KOPT-K1 (cell line): ENCODE measurements around the gene DCC.

Source experiments
- H3K27ac ChIP-seq: fragments of 200-600 bp; sonication (generic); 2 replicates; pipeline ENCODE4 v1.5.1; 2016; ENCODE audit warnings: antibody characterized with exemption, mild to moderate bottlenecking, low read depth, low read length; ENCODE audit not compliant: poor library complexity, severe bottlenecking
- H3K36me3 ChIP-seq: fragments of 200-600 bp; sonication (generic); 2 replicates; pipeline ENCODE4 v1.5.1; 2017; ENCODE audit warnings: antibody characterized with exemption, mild to moderate bottlenecking, low read length, moderate library complexity; ENCODE audit not compliant: insufficient read depth
- H3K9me3 ChIP-seq: fragments of 200-600 bp; sonication (generic); 2 replicates; pipeline ENCODE4 v1.5.1; 2017; ENCODE audit warnings: antibody characterized with exemption, low read length, mild to moderate bottlenecking; ENCODE audit not compliant: insufficient read depth, poor library complexity, severe bottlenecking

The DCC gene

DNA sequence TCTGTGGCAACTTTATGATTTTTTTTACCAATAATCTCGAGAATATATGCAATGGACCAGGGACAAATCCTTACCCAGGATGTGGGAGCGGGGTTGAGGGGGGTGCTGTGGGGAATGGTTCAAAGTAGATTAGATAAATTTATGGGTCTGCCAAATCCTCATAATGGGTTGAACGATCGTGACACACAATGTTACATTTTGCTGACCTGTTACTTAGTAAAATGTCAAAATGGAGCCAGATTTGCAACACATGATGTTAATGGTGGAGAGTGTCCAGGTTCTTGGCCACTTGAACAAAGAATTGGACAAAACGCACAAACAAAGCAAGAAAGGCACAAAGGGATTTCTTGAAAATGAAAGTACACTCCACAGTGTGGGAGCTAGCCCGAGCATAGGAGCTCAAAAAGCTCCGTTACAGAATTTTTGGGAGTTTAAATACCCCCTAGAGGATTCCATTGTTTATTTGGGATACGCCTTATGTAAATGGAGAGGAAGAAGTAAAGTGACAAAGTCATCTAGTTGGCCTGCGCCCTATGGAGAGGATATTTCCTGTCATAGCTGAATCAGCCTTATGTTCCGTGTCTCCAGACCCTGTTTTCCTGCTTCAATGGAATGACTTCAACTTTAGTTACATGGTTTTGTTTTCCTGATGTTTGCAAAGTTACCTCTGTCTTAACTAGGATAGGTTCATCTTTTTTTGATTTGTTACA is 776.0 kb downstream of the DCC start:
- Histone ChIP-seq H3K27ac (no peak overlapping the region), H3K9me3 (no peaks in the 10 kb centered on the region), H3K36me3 (no peaks in the 10 kb centered on the region)

DNA sequence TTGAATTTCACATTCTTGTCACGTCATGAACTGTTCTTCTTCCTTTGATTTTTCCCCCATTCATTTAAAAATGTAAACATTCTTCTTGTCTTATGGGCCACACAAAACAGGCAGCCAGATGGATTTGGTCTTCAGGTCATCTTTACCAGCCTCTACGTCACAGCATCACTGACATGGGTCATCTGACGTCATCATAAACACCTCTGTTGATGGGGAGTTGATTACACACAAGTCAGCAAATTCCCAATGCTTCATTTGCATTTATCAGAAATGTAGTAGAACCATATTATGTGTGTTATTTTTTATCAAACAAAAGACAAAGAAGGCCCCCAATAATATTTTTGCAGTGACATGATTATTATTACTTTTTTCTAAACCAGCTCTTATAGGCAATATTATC is 777.9 kb downstream of the DCC start:
- no peaks in the 10 kb centered on the region for H3K36me3 ChIP-seq
- H3K27ac ChIP-seq: no peak overlapping the region

DNA sequence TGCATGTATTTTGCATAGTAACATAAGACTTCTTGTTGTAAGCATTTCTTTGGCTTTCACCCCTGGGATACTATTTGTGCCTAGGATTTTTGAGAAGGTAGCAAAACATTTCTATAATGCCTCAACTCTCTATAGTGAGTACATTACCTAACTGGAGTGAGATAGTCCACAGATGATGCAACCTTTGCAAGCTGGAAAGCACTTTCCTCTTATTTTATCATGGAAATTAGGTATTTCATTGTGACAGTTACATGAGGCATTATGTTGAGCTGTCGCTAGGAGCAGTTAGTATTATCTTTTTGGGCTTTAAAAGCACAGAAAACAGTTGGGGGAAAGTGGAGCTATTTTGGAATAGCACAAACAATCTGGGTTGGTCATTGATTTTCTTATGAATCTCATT is 786.2 kb downstream of the DCC start:
- Histone ChIP-seq H3K36me3 (no peaks in the 10 kb centered on the region), H3K9me3 (no peaks in the 10 kb centered on the region), H3K27ac (no peak overlapping the region)

More for the DNA sequence above, 777.9 kb downstream of the DCC start:
- H3K9me3 ChIP-seq: no peaks in the 10 kb centered on the region

DNA sequence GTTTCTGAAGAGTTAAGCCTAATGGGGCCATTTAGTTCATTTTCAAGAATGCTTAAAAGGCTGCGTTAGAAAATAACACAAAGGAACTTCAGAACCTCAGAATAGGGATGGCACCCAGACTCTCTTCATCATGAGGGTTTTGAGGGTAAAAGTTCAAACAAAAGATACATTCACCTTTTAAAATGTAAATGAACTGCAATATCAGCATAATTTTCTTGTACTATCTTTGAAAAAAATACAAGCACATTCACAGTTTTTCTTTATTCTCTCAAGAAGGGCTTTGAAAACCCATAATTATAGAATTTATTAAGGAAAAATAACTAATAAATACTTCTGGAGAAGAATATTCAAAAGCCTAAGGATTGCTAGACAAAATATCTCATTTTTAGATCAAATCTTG is 791.0 kb downstream of the DCC start:
- Histone ChIP-seq H3K27ac (no peak overlapping the region), H3K9me3 (no peaks in the 10 kb centered on the region), H3K36me3 (no peaks in the 10 kb centered on the region)

DNA sequence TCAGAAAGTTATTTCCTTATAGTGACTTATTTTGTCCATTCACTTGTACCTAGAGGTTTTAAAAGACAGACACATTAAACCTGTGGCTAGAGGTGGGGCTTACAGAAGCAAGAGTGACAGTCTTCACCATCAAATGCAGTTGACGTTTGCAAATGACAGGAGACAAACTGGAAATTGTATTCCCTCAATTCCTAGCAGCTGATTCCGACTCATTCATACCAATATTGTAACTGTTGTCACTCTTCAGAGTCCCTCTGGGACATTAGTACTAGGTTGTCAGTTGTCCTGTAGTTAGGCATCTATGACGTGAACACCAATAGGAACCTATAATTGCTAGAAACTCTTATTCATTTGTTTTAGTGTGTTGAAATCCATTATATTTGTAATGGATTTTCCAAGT is 794.7 kb downstream of the DCC start:
- Histone ChIP-seq H3K36me3 (no peaks in the 10 kb centered on the region), H3K27ac (no peak overlapping the region), H3K9me3 (no peaks in the 10 kb centered on the region)

DNA sequence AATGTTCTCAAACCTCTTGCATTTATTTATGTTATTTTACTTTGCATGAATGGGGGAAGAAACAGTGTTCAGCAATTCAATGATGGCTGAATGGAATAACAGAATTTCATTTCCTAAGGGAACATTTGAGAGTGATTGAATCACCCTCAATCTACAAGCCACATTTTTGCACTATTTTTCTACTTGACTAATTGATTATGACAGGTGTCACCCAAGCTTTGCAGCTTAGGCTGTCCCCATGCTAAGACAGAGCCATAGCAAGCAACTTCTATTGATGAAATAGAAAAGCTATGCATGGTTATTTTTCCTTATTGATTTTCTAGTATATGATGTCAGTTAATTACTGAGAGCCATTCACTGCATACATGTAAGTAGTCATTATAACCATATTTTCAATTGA is 795.7 kb downstream of the DCC start:
- Histone ChIP-seq H3K27ac (no peak overlapping the region), H3K36me3 (no peaks in the 10 kb centered on the region), H3K9me3 (no peaks in the 10 kb centered on the region)

DNA sequence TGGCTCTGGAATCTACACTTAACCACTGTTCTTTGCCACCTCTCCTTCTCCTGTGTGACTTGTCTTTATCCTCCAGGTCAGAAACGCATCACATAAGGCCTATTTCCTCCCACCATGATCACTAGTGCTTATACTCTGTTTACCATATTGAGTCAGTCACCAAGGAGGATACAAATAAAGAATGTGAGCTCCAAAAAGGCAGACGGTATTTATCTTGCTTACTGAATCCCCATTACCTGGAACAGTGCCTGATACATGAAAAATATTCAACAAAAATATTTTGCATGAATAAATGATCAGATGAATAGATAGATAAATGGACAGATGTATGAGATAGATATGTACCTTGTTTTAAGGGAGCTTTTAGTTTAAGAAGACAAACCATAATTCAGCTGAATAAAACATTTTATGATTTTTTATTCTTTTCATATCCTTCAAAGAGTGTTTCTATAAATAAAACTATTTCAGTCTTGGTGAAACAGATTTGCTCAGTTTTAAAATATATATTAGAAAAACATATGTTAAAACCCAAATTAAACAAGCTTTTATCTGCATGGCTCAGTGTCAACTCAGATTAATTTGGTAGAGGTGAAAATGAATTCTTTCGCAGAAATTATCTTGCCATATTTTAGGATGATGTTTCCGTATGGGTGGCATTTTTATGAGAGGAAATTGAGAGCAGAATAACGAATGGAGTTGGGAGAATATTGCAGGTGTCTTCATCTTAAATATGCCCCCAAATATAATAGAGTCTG is 799.9 kb downstream of the DCC start:
- Histone ChIP-seq H3K27ac (no peak overlapping the region), H3K9me3 (no peaks in the 10 kb centered on the region), H3K36me3 (no peaks in the 10 kb centered on the region)

DNA sequence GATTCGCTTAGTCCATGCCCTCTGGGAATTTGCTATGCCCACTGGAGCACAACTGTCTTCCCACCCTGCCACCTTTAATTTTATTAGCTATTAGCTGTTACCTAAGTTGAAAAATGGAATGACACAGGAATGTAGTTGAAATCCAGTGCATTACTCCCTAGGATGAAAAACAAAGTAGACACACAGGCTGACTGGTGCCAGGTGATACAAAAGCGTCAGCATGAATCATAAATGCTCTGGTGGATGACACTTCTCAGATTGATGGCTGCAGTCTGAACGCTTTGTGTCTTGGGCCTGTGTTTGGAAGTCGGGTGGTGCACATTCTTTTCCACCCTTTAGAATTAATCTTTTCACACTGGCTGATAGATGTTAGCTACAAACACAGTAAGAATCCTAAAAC is 802.0 kb downstream of the DCC start:
- no peak overlapping the region for H3K27ac ChIP-seq
- no peaks in the 10 kb centered on the region for H3K36me3 ChIP-seq
- H3K9me3 ChIP-seq: no peaks in the 10 kb centered on the region

DNA sequence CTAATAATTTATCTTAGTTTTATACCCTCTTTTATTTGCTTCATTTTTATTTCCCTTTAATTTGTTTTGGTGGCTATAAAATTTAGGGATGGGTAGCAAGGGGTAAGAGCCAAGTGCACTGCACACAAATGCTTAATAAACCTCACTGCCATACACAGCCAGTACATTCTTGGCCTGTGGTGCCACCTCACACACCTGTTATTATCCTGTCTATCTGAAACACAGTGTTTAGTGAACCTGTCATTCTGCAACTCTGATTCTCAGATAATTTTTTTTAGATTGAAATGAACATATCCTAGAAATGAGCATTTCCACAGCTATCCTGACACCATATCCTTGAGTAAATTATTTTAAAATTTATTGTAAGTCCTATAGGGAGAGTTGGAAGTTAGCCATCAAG is 807.5 kb downstream of the DCC start:
- H3K27ac ChIP-seq: no peak overlapping the region
- no peaks in the 10 kb centered on the region for H3K36me3 ChIP-seq
- H3K9me3 ChIP-seq: no peaks in the 10 kb centered on the region

DNA sequence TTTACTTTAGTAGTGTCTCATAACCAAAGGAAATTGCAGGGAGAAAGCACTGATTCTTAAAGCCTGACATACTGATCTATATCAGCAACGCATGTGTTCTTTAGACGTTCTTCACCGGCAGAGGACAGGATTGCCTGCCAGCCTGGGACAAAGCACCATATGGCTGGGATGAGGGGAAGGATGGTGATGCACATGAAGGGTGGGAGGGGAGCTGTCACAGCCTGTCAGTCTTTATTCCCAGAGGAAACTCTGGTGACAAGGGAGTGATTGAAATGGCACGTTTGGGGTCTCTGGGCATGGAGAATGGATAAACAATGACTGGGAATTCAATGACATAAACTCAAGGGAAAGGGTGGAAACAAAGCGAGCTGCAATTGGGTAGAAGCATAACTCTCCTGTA is 808.1 kb downstream of the DCC start:
- no peak overlapping the region for H3K27ac ChIP-seq
- H3K36me3 ChIP-seq: no peaks in the 10 kb centered on the region
- H3K9me3 ChIP-seq: no peaks in the 10 kb centered on the region

DNA sequence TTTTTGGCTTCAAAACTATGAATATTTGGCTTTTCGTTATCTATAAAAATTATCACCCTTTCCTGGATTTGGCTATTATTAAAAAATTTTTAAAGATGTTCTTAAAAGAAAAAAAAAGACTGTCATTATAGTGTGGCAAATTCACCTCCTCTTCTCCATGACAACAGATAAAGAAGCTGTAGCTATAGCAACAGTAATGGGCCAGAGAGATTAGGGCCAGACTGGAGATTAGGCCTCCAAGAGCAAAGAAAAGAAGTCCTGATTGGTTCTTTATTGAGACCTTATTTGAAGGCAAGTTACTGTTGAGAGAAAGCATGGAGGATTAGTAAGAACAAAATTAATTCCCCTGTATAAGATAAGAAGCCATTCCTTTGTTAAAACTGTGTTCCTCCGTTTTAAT is 812.5 kb downstream of the DCC start:
- Histone ChIP-seq H3K36me3 (no peaks in the 10 kb centered on the region), H3K27ac (no peak overlapping the region)

DNA sequence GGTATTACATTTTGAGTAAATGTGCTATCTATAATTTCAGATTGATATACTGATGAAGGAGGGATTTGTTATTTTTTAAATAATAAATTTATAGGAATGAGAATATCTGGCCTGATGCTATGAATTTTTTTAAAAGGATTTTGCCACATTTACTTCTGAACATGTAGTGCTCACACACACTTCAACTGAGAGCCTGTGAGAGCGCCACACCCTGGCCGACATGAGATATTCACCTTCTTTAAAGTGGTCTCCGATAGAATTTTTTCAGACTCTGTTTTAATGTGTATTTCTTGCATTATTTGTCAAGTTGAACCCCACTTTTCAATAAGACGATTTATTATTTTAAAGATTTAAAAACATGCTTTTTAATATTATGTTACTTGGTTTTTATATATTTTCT is 813.3 kb downstream of the DCC start:
- no peak overlapping the region for H3K27ac ChIP-seq
- no peaks in the 10 kb centered on the region for H3K9me3 ChIP-seq
- H3K36me3 ChIP-seq: no peaks in the 10 kb centered on the region

More for the DNA sequence above, 812.5 kb downstream of the DCC start:
- H3K9me3 ChIP-seq: no peaks in the 10 kb centered on the region

DNA sequence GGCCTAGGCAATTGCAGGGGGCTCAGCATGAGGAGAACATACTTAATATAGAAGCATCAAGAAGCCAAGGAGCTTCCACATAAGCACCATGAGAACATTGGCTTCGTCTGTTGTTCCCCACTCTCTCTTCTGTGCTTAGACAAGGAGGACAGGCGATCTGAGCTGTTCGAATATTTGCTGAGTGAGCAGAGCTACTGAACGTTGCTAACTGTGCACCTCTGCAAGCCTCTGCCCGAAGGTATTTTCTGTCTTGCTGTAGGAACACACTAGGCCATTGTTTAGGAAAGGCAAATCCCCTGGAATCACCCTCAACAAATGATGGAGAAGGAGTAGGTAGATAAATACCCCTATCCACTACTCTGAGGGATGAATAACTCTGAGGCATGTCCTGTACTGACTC is 813.8 kb downstream of the DCC start:
- no peaks in the 10 kb centered on the region for H3K9me3 ChIP-seq
- no peaks in the 10 kb centered on the region for H3K36me3 ChIP-seq
- no peak overlapping the region for H3K27ac ChIP-seq

DNA sequence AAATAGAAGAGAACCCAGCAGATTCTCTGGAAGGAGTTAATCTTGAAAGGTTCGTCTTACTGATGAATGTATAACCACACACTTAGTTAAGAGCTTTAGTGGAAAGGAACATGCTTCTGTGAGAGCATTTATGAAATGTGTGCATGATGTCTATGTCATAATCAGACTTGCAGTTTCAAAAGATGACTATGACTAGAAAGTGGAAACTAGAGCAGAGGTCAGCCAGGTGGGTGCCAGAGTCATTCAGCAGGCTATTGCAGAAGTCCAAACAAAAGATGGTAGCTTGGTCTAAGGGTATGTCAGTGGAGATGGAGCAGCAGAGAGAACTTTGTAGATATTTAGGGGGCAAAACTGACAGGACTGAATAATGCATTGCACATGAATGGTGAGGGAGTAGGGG is 825.8 kb downstream of the DCC start:
- H3K36me3 ChIP-seq: no peaks in the 10 kb centered on the region
- no peak overlapping the region for H3K27ac ChIP-seq
- H3K9me3 ChIP-seq: no peaks in the 10 kb centered on the region

DNA sequence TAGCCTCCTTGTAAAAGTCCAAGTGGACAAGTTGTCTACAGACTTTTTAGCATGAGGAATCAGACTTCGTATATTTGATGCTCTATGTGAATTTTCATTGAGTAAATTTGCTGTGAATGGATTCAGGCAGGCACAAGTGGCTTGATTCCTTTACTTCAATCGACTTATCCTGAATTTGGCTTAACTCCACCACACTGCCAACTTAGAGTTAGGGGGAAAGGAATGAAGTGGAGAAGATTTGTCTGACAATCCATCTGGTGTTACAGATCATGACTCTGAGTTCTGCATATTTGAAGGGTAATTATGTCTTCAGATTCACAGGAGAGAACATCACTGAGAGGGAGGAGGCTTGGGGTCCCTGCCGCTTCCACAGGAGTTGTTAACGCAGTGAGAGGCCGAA is 829.3 kb downstream of the DCC start:
- Histone ChIP-seq H3K9me3 (no peaks in the 10 kb centered on the region), H3K36me3 (no peaks in the 10 kb centered on the region), H3K27ac (no peak overlapping the region)

DNA sequence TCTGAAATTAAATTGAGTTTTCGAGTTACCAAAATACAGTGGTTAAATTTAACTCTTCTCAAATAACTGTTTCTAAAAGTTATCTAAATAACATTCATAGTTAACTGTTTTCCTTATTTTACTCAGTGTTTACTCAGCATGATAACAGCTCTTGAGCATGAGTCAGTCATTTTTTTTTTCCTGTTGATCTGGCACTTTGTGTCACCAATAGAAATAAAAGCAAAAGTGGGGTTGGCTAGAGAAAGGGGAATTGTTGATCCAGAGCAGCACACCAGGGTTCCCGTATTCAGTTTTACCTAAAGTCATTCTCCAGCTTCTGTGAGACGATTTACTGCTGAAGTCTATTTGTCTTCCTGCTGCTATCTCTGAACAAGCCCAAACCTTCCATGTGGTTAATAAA is 851.6 kb downstream of the DCC start:
- Histone ChIP-seq H3K9me3 (no peaks in the 10 kb centered on the region), H3K27ac (no peak overlapping the region), H3K36me3 (no peaks in the 10 kb centered on the region)
